HS-27A (cell line): ENCODE results near the gene ATP6V0A1.

ENCODE experiments used
- DNase-seq: peaks from one replicate; pipeline ENCODE4 v3.0.0-alpha.2; 2012; ENCODE audit warnings: low read depth, missing footprints

The ATP6V0A1 gene

DNA sequence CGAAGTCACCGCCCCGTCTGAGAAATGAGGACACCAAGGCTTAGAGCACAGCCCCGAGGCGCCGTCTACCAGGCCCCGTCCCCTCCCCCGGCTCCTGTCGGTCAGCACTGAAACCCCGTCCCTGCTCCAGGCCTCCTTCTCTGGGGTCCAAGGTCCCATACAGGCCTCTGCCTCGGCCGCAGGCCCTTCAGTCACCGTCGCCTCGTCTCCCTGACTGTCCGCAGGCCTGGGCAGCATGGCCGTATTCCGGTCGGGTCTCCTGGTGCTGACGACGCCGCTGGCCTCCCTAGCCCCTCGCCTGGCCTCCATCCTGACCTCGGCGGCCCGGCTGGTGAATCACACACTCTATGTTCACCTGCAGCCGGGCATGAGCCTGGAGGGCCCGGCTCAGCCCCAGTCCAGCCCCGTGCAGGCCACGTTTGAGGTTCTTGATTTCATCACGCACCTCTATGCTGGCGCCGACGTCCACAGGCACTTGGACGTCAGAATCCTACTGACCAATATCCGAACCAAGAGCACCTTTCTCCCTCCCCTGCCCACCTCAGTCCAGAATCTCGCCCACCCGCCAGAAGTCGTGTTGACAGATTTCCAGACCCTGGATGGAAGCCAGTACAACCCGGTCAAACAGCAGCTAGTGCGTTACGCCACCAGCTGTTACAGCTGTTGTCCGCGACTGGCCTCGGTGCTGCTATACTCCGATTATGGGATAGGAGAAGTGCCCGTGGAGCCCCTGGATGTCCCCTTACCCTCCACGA, 103.9 kb downstream of the ATP6V0A1 start:
- no peak for DNase-seq

DNA sequence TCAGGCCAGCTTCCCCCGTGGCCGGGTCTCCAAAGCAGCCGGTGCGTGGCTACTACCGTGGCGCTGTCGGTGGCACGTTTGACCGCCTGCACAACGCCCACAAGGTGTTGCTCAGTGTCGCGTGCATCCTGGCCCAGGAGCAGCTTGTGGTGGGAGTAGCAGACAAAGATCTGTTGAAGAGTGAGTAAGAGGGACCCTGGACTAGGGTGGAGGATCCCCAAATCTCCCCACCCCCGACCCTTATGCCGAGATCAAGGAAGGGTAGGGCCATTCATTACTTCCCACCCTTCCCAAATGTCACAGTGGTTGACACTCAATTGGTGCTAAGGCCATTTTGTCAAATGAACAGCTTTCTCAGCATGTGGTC, 104.4 kb downstream of the ATP6V0A1 start:
- no peak for DNase-seq

DNA sequence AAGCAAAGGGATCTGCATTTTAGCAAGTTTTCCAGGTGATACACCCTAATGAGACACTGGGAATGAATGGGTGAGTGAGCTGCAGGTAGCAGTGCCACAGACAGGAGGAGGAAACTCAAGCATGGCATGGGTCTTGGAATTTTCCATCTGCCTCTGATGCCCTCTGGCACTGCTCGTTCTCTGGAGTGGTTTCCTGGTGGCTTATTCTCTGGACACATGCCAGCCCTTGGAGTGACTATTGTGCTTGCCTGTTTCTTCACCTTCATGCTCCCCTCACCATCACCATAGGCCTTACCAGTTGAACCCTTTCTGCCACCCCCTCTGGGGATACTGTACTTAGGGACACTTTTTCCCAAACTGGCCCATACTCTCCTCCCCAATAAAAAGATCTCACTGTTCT, 104.9 kb downstream of the ATP6V0A1 start:
- DNase-seq: no peak

DNA sequence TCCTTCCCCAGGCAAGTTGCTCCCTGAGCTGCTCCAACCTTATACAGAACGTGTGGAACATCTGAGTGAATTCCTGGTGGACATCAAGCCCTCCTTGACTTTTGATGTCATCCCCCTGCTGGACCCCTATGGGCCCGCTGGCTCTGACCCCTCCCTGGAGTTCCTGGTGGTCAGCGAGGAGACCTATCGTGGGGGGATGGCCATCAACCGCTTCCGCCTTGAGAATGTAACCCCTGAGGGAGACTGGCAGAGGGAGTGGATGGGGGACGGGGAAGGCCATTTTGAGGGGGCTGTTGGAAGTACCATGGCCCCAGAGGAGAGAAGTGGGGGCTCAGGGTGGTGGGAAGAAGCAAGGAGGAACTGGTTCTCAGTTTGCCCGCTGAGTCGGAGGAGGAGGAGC, 105.3 kb downstream of the ATP6V0A1 start:
- no peak for DNase-seq

DNA sequence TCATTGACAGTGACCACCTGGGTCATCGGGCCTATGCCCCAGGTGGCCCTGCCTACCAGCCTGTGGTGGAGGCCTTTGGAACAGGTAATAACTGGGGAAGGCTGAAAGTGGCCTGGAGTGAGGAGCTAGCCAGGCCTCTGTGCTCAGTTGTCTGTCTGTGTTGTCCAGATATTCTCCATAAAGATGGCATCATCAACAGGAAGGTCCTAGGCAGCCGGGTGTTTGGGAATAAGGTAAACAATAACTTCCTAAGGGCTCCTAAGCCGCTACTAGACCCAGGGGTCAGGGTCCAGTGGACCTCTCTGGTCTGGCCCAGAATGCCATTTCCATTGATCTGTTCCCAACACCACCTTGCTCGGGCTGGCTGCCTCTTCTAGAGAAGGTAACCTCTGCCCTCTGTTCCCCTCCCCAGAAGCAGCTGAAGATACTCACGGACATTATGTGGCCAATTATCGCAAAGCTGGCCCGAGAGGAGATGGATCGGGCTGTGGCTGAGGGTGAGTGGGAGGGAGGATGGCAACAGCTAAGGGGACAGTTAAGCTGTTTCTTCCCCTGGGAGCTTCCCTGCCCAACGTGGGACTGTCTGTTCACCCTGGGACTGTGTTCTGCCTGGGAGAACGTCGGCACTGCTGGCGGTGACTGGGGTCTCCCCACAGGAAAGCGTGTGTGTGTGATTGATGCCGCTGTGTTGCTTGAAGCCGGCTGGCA, 106.3 kb downstream of the ATP6V0A1 start:
- DNase-seq: no peak

DNA sequence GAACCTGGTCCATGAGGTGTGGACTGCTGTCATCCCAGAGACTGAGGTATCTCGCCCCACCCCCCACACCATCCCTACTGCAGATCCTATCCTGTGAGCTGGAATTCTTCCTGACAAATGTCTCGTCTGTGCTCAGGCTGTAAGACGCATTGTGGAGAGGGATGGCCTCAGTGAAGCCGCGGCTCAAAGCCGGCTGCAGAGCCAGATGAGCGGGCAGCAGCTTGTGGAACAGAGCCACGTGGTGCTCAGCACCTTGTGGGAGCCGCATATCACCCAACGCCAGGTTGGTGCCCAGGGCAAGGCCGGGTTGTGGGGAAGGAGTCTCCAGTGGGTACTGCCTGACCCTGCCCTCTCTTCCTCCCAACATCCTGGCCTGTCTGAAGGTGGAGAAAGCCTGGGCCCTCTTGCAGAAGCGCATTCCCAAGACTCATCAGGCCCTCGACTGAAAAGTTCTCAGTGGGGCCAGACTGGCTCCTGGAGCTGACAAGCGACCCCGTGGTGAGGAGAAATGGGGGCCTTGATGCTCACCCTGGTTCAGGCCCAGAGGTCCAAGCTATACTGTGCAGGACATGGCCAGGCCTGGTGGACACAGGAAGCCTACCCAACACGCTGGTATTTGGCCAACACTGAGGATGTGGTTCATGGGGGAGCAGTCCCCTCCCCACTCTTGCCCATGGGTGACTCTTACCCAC, 107.0 kb downstream of the ATP6V0A1 start:
- no peak for DNase-seq

DNA sequence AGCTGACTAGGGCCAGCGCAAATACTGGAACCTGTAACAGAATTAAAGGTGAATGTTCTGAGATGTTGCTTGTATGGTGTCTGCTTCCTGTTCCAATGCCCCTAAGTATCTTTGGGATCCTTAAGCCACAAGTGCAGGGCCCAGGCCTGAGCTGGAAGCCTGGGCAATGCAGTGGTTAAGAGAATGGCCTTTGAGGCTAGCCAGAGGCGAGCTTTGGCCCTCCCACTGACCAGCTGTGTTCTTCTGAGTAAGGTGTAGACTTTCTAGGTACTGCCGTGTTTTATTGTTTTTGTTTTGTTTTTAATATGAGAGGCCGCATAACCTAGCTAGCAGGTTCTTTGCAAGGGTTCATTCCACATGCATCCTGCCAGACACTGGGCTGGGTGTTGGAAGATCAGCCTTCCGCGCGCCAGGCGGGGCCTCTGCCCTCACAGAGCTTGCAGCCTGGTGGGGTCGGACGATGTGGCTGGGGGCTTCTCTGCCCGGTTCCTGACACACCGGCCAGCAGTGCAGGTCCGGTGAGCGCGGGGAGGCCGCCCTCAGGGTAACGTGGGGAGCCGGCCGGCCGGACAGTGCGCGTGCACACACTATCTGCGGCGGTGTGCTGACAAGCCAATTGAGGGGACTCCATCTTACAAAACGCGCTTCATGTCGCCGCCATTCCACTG, 107.7 kb downstream of the ATP6V0A1 start:
- DNase-seq: no peak

DNA sequence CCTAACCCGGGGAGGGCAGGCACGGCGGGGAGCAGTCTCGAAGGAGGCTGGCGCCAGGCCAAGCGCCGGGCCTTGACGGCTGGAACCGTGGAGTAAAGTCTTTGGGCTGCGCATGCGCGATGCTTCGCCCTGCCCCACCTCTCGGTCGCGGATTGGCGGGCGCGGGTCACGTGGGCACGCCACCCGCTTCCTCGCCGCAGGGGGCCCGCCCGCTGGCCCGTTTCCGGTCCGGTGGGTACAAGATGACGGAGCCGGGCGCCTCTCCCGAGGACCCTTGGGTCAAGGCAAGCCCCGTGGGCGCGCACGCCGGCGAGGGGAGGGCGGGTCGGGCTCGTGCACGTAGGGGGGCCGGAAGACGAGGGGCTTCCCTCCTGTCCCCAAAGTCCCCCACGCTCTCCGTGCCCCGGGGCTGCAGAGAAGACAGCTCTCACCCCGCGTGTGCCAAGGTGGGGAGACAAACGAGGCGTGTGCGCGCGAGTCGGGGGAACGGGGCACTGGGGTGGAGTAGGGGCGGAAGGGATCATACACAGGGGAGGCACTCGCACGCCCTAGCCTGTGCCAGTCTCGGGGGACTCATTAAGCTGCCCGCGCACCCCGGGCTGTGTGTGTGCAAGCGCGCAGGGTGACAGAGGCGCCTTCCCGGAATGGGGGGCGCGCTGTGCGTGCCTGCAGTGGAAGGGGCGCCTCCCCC, 108.3 kb downstream of the ATP6V0A1 start, which contains the start of gene MLX:
TSS of gene MLX (plus strand) at position 218 of the 691 bp plus-strand sequence. CDS start at position 243, 25 bp downstream.
- DNase-seq: no peak

DNA sequence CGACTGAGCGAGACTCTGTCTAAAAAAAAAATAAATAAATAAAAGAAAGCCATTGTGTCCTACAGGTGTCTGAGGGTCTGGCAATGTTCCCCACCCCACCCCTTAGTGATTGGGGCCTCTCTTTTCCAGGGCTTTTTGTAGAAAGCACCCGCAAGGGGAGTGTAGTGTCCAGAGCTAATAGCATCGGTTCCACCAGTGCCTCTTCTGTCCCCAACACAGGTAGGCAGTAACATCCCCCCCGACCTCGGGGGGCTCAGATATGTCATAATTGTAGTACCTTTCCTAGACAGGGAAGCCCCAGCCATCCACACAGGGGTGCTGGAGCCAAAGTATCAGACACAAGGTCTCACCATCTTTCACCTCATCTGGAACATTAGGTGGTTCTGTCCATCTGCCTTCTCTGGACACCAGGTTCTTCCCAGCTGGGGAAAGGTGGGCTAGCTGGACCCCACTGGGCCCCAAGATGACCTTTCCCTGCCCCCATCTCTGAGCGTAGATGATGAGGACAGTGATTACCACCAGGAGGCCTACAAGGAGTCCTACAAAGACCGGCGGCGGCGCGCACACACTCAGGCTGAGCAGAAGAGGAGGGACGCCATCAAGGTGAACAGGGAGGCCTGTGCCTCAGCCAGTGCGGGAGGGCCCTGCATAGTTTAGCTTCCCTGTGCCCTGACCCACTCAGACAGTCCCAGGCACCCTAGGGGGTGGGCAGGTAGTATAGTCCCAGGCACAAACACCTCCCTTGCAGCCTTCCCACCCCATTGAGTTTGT, 109.8 kb downstream of the ATP6V0A1 start:
- DNase-seq: no peak

DNA sequence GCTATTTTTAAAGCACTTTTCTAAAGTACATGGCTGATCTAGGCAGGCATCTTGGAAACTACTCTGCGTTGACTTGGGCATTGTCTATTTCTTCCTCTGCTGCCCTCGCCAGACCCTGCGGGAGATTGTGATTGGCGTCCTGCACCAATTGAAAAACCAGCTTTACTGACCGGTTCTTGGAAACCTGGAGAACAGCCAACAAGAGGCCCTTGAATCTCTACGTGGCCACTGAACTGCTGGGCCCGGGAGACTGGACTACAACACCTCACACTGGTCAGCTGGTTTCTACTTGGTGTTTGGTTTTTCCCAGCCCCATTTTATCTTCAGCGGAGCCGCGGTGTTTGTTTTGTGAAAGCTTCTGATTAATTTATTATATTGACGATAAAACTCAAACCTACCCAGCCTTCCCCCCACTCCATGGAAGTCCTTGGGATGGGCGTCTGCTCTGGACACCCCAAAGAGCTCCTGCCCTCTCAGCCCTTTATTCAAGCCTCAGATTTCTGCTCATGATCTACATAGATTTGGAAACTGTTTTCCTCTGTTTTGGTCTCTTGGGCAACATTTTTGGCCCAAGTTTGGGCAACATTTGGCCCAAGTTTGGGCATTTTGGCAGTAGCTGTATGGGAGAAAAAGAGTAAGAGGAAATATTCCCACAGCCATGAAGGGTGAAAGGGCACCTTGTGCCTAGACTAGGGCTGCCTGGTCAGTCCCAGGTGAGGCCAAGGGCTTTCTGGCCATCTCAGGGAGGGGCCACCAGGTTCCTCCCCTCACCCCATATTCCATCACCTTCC, 113.0 kb downstream of the ATP6V0A1 start:
- DNase-seq: no peak
